GM23338 (cell line): ENCODE data around the gene CCDC175. TPM values are rescaled to one million over a fixed set of nuclear protein-coding genes. Genes with fewer than 3 reads are reported as not detected.
A peak's percentile ranks its signal among the peaks of the same experiment; 100 is the strongest.

Source experiments
- ATAC-seq: fragments of 200-7000 bp; cut with Tn5 transposase; 3 replicates; pipeline ENCODE4 v1.9.1; 2020
- DNase-seq: peaks from one replicate; pipeline ENCODE4 v3.0.0-alpha.2; 2015; ENCODE audit warnings: low spot score
- H2AFZ ChIP-seq: fragments of 200-600 bp; sonication (generic); 2 replicates; pipeline ENCODE4 v1.8.0; 2016; ENCODE audit warnings: antibody characterized with exemption, mild to moderate bottlenecking, moderate library complexity
- H3F3A ChIP-seq: fragments of 200-600 bp; sonication (generic); replicated peaks from 2 replicates; pipeline ENCODE4 v1.8.0; 2017; ENCODE audit warnings: antibody characterized with exemption, mixed run types, low read depth
- H3K27ac ChIP-seq: fragments of 200-600 bp; sonication (generic); 2 replicates; pipeline ENCODE4 v1.6.1; 2016; ENCODE audit warnings: low read depth
- H3K27me3 ChIP-seq: fragments of 200-600 bp; sonication (generic); 2 replicates; pipeline ENCODE4 v1.8.0; 2016; ENCODE audit warnings: mild to moderate bottlenecking, mixed run types, moderate library complexity; ENCODE audit not compliant: insufficient read depth
- H3K36me3 ChIP-seq: fragments of 200-600 bp; sonication (generic); 2 replicates; pipeline ENCODE4 v1.8.0; 2016; ENCODE audit warnings: mild to moderate bottlenecking; ENCODE audit not compliant: insufficient read depth
- H3K4me1 ChIP-seq: fragments of 200-600 bp; sonication (generic); 2 replicates; pipeline ENCODE4 v1.8.0; 2016; ENCODE audit warnings: mild to moderate bottlenecking, moderate library complexity; ENCODE audit not compliant: insufficient read depth
- H3K4me2 ChIP-seq: fragments of 200-600 bp; sonication (generic); 2 replicates; pipeline ENCODE4 v1.7.1; 2017; ENCODE audit warnings: mixed run types
- H3K4me3 ChIP-seq: fragments of 200-600 bp; sonication (generic); 2 replicates; pipeline ENCODE4 v1.6.1; 2016; ENCODE audit warnings: mixed run types
- H3K79me2 ChIP-seq: fragments of 200-600 bp; sonication (generic); replicated peaks from 2 replicates; pipeline ENCODE4 v1.8.0; 2017; ENCODE audit warnings: mild to moderate bottlenecking; ENCODE audit not compliant: insufficient read depth
- H3K9me2 ChIP-seq: fragments of 200-600 bp; sonication (generic); 2 replicates; pipeline ENCODE4 v1.8.0; 2017; ENCODE audit not compliant: insufficient read depth
- H4K20me1 ChIP-seq: fragments of 200-600 bp; sonication (generic); replicated peaks from 2 replicates; pipeline ENCODE4 v1.8.0; 2017; ENCODE audit warnings: mild to moderate bottlenecking; ENCODE audit not compliant: insufficient read depth
- H3K27ac Mint-ChIP-seq: 2 replicates; pipeline ENCODE4 v1.8.0; 2020; ENCODE audit warnings: inconsistent platforms, mild to moderate bottlenecking, moderate library complexity, mixed read lengths
- H3K27me3 Mint-ChIP-seq: 3 replicates; pipeline ENCODE4 v1.8.0; 2022; ENCODE audit warnings: low read depth, mild to moderate bottlenecking, moderate library complexity, mixed read lengths, inconsistent platforms; ENCODE audit not compliant: insufficient read depth, poor library complexity
- H3K36me3 Mint-ChIP-seq: 3 replicates; pipeline ENCODE4 v1.8.0; 2021; ENCODE audit warnings: low read depth, mild to moderate bottlenecking, inconsistent platforms, moderate library complexity, mixed read lengths
- H3K4me1 Mint-ChIP-seq: 3 replicates; pipeline ENCODE4 v1.8.0; 2020; ENCODE audit warnings: mild to moderate bottlenecking, inconsistent platforms, mixed read lengths
- H3K4me3 Mint-ChIP-seq: 3 replicates; pipeline ENCODE4 v1.8.0; 2021; ENCODE audit warnings: moderate library complexity, mild to moderate bottlenecking, inconsistent platforms, mixed read lengths
- H3K9me3 Mint-ChIP-seq: 3 replicates; pipeline ENCODE4 v1.8.0; 2020; ENCODE audit warnings: moderate library complexity, mild to moderate bottlenecking, inconsistent platforms, mixed read lengths
- CREB1 ChIP-seq: fragments of 250-450 bp; sonication (Bioruptor Pico); IDR thresholded peaks from 2 replicates; pipeline ENCODE4 v1.5.0; 2020; ENCODE audit warnings: low read depth, mild to moderate bottlenecking, moderate library complexity
- JUNB ChIP-seq: IDR thresholded peaks from one replicate; pipeline ENCODE4 v1.6.1; 2016; ENCODE audit warnings: antibody characterized with exemption; ENCODE audit not compliant: unreplicated experiment
- POLR2AphosphoS5 ChIP-seq: IDR thresholded peaks from 2 replicates; pipeline ENCODE4 v1.6.1; 2016; ENCODE audit warnings: antibody characterized with exemption, low read depth
- ZNF114 ChIP-seq: fragments of 250-450 bp; sonication (Bioruptor Pico); IDR thresholded peaks from 2 replicates; pipeline ENCODE4 v1.5.0; 2020; ENCODE audit warnings: mild to moderate bottlenecking, moderate library complexity
- ZNF331 ChIP-seq: fragments of 250-450 bp; sonication (Bioruptor Pico); IDR thresholded peaks from 2 replicates; pipeline ENCODE4 v1.5.0; 2020; ENCODE audit warnings: low read depth, mild to moderate bottlenecking, moderate library complexity
- polyA plus RNA-seq: library from polyadenylated mRNA; unstranded; fragments of >200 nt; fragmentation: Nextera tagmentation; extraction: Ambion mirVana; gene quantifications from 2 replicates; pipeline ENCODE4 v1.2.1, GENCODE V29; 2016
- total RNA-seq: library from RNA; depleted of rRNA; stranded (reverse); fragments of >200 nt; shearing (Covaris generic); gene quantifications from 2 replicates; pipeline ENCODE4 v1.2.3, GENCODE V29; 2014
- TF ChIP-seq, protein P1 (sequence below), 2 experiments: fragments of 200-600 bp in 1 of 2; sonication (generic) in 1 of 2; conservative IDR thresholded peaks; 2 replicates each; pipeline versions ENCODE4 v1.5.1 to v1.6.1; 2016 to 2017; ENCODE audit warnings: antibody characterized with exemption in 2 of 2, low read depth in 2 of 2, mild to moderate bottlenecking in 2 of 2, moderate library complexity in 1 of 2

The CCDC175 gene
- total and polyA plus RNA-seq, 2 experiments from 2014 or later = 0.50 TPM; not detected in 1

DNA sequence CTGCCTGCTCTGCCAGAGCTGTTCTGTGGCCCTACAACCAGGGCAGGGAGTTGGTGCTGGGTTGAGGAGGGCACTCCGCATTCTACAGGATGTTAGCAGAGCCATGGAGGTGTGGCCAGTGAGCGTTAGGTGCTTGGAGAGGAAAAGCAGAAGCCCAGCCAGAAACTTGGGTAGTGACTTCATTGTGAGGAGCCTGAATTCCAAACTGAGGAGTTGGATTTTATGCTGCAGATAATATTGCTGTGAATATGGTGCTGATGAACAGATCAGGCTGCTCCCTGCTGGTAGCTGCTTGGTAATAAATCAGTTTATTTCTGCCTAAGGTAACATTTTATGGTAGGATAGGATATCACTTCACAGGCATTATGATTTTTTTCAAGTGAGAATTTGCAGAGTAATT, 7.1 kb upstream of the CCDC175 start:
- Histone ChIP-seq H3K4me2 (no peak overlapping the region), H3K4me1 (no peaks in the 10 kb centered on the region)
- no peaks in the 10 kb centered on the region for H3K36me3 Mint-ChIP-seq

DNA sequence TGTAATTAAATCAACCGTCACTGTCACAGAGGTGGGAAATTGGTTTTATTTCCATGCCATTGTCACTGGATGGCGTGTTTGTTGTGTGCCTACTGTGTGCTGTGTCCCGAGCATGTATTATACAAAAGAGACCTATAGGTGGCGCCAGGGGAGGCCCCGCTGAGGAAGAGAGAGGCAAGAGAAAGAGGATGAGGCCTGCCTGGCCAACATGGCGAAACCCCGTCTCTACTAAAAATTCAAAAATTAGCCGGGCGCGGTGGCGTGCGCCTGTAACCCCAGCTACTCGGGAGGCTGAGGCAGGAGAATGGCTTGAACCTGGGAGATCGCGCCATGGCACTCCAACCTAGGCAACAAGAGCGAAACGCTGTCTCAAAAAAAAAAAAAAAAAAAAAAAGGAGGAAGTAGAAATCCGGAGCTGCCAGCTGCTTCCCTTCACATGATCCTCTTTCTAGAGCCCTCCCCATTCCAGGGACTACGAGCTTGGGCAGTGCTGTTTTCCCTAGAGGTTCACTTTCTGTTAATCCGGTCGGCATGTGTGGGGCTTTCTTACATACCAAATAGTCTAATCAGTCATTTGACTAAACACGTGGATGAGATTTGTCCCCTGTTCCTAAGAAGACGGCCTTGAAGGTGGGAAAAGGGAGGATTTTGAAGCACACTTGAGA, 6.4 kb upstream of the CCDC175 start:
- Histone ChIP-seq H3K79me2 (no peaks in the 10 kb centered on the region), H3F3A (no peaks in the 10 kb centered on the region), H3K27ac (no peak overlapping the region), H3K4me3 (no peak overlapping the region), H4K20me1 (no peaks in the 10 kb centered on the region), H3K4me1 (no peaks in the 10 kb centered on the region), H3K4me2 (no peak overlapping the region), H3K27me3 (no peaks in the 10 kb centered on the region), H2AFZ (peak overlapping the region; percentile 11; the same call in 1 of the 2 replicates), H3K9me2 (no peaks in the 10 kb centered on the region), H3K36me3 (no peaks in the 10 kb centered on the region)
- no peak overlapping the region for H3K4me3 Mint-ChIP-seq
- TF ChIP-seq CREB1 (CRISPR knock-in tag) = no peak
- TF ChIP-seq, protein P1, sequence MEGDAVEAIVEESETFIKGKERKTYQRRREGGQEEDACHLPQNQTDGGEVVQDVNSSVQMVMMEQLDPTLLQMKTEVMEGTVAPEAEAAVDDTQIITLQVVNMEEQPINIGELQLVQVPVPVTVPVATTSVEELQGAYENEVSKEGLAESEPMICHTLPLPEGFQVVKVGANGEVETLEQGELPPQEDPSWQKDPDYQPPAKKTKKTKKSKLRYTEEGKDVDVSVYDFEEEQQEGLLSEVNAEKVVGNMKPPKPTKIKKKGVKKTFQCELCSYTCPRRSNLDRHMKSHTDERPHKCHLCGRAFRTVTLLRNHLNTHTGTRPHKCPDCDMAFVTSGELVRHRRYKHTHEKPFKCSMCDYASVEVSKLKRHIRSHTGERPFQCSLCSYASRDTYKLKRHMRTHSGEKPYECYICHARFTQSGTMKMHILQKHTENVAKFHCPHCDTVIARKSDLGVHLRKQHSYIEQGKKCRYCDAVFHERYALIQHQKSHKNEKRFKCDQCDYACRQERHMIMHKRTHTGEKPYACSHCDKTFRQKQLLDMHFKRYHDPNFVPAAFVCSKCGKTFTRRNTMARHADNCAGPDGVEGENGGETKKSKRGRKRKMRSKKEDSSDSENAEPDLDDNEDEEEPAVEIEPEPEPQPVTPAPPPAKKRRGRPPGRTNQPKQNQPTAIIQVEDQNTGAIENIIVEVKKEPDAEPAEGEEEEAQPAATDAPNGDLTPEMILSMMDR (conservative IDR thresholded peaks at IDR 0.05; ENCODE audit: low read depth in 2 of 2) = peak; percentile 75 to 77
- H3K27me3 Mint-ChIP-seq = no peaks in the 10 kb centered on the region
- H3K9me3 Mint-ChIP-seq = no peaks in the 10 kb centered on the region; the same call in 2 of the 3 replicates
- no peaks in the 10 kb centered on the region for H3K4me1 Mint-ChIP-seq
- ATAC-seq (peak; percentile 91), DNase-seq (peak; percentile 73)
- no peaks in the 10 kb centered on the region for H3K36me3 Mint-ChIP-seq
- H3K27ac Mint-ChIP-seq = no peak overlapping the region

More for the DNA sequence above, 7.1 kb upstream of the CCDC175 start:
- H2AFZ ChIP-seq = peak overlapping the region; percentile 11; the same call in 1 of the 2 replicates
- H4K20me1 ChIP-seq = no peaks in the 10 kb centered on the region
- H3K36me3 ChIP-seq = no peaks in the 10 kb centered on the region
- no peak overlapping the region for H3K4me3 ChIP-seq
- no peaks in the 10 kb centered on the region for H3K4me1 Mint-ChIP-seq
- no peaks in the 10 kb centered on the region for H3K79me2 ChIP-seq
- no peaks in the 10 kb centered on the region for H3K9me2 ChIP-seq
- H3K4me3 Mint-ChIP-seq = no peak overlapping the region
- ATAC-seq (peak; percentile 80), DNase-seq (peak; percentile 24)
- no peaks in the 10 kb centered on the region for H3K27me3 ChIP-seq
- H3F3A ChIP-seq = no peaks in the 10 kb centered on the region
- no peaks in the 10 kb centered on the region; the same call in 2 of the 3 replicates for H3K9me3 Mint-ChIP-seq
- TF ChIP-seq, protein P1 (conservative IDR thresholded peaks at IDR 0.05; ENCODE audit: low read depth in 2 of 2) = 0 out of 4 replicates have a peak, but pooled peaks of 1 of the 2 experiments have one; percentile 0
- TF ChIP-seq ZNF114 (CRISPR knock-in tag) = no peak
- H3K27ac Mint-ChIP-seq = no peak overlapping the region
- no peak overlapping the region for H3K27ac ChIP-seq
- no peaks in the 10 kb centered on the region for H3K27me3 Mint-ChIP-seq

DNA sequence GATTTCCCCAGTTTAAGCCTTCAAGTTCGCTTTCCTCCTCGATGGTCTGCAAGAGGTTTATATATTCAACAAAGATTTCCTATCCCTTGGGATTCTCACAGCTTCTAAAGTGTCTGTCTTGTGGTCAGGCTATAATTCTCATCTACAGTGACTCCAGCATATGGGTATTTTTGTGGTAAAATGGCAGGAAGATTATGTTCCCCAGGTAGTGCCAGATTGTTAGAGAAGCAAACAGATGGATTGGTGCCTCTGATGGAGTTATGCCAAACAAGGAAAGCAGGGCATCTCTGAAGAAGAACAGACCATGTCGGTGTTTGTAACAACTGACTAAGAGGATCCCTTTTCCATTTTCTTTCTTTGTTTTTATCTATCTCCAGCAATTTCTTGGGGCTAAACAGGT, 5.5 kb upstream of the CCDC175 start:
- Mint-ChIP-seq H3K27ac (no peak overlapping the region), H3K9me3 (no peaks in the 10 kb centered on the region; the same call in 2 of the 3 replicates), H3K36me3 (no peaks in the 10 kb centered on the region), H3K27me3 (no peaks in the 10 kb centered on the region), H3K4me3 (no peak overlapping the region), H3K4me1 (no peaks in the 10 kb centered on the region)
- Histone ChIP-seq H3K9me2 (no peaks in the 10 kb centered on the region), H3K36me3 (no peaks in the 10 kb centered on the region), H3K4me3 (no peak overlapping the region), H4K20me1 (no peaks in the 10 kb centered on the region), H3F3A (no peaks in the 10 kb centered on the region), H3K4me2 (no peak overlapping the region), H3K27ac (no peak overlapping the region), H2AFZ (no peak overlapping the region), H3K27me3 (no peaks in the 10 kb centered on the region), H3K4me1 (no peaks in the 10 kb centered on the region), H3K79me2 (no peaks in the 10 kb centered on the region)
- no peak for DNase-seq
- ATAC-seq = no peak
- TF ChIP-seq ZNF331 (no peak), CREB1 (CRISPR knock-in tag) (no peak), JUNB (no peak), POLR2AphosphoS5 (no peak)
